Measurements from ENCODE around the gene NPAS3.

Gene NPAS3

DNA sequence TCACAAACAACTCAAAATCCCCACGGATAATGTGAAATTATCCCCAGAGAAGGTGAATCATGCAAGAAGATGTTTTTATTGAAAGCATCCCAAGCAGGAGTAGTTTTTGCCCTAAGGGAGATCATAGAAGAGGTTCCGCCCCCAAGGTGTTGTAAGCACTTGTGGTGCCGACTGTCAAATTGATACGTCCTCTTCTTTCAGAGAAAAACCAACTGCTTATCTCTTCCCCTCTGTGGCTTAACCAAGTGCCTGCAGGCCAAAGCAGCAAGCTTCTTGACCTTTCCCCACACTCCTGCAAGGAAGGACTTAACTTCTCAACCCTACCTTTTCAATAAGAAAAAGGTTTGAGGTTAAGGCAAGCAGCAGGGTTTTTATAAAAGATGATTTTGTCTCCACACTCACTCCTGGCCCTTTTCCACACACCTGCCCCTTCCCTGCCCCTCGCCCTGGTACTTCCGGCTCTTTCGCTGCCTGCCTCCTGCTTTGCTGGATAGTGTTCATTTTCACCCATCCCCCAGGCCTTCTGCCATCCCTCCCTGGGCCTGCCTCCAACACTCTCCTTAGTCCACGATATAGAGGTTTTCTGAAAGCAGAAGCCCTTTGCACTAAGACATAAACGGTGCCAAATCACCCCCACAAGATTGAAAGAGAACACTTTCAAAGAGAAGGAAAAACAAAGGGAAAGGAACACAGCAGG, 897.7 kb downstream of the NPAS3 start:
- no peak for DNase-seq
- H3K4me2 ChIP-seq (ENCODE audit: low read depth, low read length), result no peak overlapping the region
- H3K36me3 ChIP-seq (replicated peaks; ENCODE audit: insufficient read depth, low read length), result no peaks in the 10 kb centered on the region
- no peaks in the 10 kb centered on the region for H3K9me3 ChIP-seq (replicated peaks; ENCODE audit: insufficient read depth, low read length)
- H3K4me1 ChIP-seq (ENCODE audit: low read length), result no peaks in the 10 kb centered on the region
- no peak for TF ChIP-seq EZH2 (optimal IDR thresholded peaks at IDR 0.05; ENCODE audit: low read depth, low read length)
- no peak for TF ChIP-seq EZH2phosphoT487 (IDR thresholded peaks at IDR 0.05; ENCODE audit: low read length)
- TF ChIP-seq, protein P1, sequence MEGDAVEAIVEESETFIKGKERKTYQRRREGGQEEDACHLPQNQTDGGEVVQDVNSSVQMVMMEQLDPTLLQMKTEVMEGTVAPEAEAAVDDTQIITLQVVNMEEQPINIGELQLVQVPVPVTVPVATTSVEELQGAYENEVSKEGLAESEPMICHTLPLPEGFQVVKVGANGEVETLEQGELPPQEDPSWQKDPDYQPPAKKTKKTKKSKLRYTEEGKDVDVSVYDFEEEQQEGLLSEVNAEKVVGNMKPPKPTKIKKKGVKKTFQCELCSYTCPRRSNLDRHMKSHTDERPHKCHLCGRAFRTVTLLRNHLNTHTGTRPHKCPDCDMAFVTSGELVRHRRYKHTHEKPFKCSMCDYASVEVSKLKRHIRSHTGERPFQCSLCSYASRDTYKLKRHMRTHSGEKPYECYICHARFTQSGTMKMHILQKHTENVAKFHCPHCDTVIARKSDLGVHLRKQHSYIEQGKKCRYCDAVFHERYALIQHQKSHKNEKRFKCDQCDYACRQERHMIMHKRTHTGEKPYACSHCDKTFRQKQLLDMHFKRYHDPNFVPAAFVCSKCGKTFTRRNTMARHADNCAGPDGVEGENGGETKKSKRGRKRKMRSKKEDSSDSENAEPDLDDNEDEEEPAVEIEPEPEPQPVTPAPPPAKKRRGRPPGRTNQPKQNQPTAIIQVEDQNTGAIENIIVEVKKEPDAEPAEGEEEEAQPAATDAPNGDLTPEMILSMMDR (IDR thresholded peaks at IDR 0.05; ENCODE audit: low read length), result no peak
- no peak overlapping the region for H2AFZ ChIP-seq (ENCODE audit: low read length)
- no peaks in the 10 kb centered on the region for H3K79me2 ChIP-seq (ENCODE audit: low read length)
- H4K20me1 ChIP-seq (ENCODE audit: insufficient read depth, low read length), result no peaks in the 10 kb centered on the region
- H3K27ac ChIP-seq (ENCODE audit: low read length), result no peak overlapping the region
- no peak overlapping the region for H3K9ac ChIP-seq (ENCODE audit: low read length)
- H3F3A ChIP-seq (ENCODE audit: insufficient read depth, low read length), result no peaks in the 10 kb centered on the region
- no peaks in the 10 kb centered on the region for H3K27me3 ChIP-seq (replicated peaks; ENCODE audit: insufficient read depth, low read length)
- no peaks in the 10 kb centered on the region for H3K9me2 ChIP-seq (replicated peaks; ENCODE audit: insufficient read depth, low read length)
- H3K4me3 ChIP-seq (ENCODE audit: low read length), result no peak overlapping the region

DNA sequence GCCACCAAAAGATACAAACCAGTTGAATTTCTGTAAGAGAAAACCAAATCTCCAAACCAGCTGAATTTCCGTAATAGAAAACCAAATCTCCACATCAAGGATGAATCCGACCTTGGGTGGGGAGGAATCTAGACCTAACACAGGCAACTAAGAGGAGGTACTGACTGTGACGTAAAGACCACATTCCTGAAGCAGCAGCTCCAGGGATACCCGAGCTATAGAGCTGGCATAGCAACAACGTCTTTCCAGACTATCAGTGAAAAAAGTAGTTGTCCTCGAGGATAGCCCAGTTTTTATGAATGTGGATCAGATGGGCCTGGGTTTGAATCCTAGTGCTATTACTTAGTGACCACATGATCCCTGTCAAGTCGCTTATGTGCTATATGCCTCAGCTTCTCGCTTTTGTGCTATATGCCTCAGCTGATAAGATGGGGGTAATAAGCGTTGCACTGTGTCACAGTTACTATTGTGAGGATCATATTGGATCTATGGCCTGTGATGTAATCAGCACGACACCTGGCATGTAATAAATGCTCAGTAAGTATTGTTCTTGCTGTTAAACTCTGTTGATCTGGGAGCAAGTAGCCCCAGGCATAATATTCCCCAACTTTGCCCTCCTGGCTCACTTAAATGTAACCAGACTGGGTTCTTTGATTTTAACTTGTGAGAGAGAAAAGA, 898.4 kb downstream of the NPAS3 start:
- Histone ChIP-seq H2AFZ (ENCODE audit: low read length) (no peak overlapping the region), H3K79me2 (ENCODE audit: low read length) (no peaks in the 10 kb centered on the region), H3K9me2 (replicated peaks; ENCODE audit: insufficient read depth, low read length) (no peaks in the 10 kb centered on the region), H4K20me1 (ENCODE audit: insufficient read depth, low read length) (no peaks in the 10 kb centered on the region), H3K9me3 (replicated peaks; ENCODE audit: insufficient read depth, low read length) (no peaks in the 10 kb centered on the region), H3K4me2 (ENCODE audit: low read depth, low read length) (no peak overlapping the region), H3K27ac (ENCODE audit: low read length) (no peak overlapping the region), H3K4me1 (ENCODE audit: low read length) (no peaks in the 10 kb centered on the region), H3K36me3 (replicated peaks; ENCODE audit: insufficient read depth, low read length) (no peaks in the 10 kb centered on the region), H3K27me3 (replicated peaks; ENCODE audit: insufficient read depth, low read length) (no peaks in the 10 kb centered on the region), H3K9ac (ENCODE audit: low read length) (no peak overlapping the region), H3F3A (ENCODE audit: insufficient read depth, low read length) (no peaks in the 10 kb centered on the region), H3K4me3 (ENCODE audit: low read length) (no peak overlapping the region)
- TF ChIP-seq, protein P1 (IDR thresholded peaks at IDR 0.05; ENCODE audit: low read length), result no peak
- TF ChIP-seq EZH2phosphoT487 (IDR thresholded peaks at IDR 0.05; ENCODE audit: low read length) (no peak), EZH2 (optimal IDR thresholded peaks at IDR 0.05; ENCODE audit: low read depth, low read length) (no peak)
- no peak for DNase-seq

DNA sequence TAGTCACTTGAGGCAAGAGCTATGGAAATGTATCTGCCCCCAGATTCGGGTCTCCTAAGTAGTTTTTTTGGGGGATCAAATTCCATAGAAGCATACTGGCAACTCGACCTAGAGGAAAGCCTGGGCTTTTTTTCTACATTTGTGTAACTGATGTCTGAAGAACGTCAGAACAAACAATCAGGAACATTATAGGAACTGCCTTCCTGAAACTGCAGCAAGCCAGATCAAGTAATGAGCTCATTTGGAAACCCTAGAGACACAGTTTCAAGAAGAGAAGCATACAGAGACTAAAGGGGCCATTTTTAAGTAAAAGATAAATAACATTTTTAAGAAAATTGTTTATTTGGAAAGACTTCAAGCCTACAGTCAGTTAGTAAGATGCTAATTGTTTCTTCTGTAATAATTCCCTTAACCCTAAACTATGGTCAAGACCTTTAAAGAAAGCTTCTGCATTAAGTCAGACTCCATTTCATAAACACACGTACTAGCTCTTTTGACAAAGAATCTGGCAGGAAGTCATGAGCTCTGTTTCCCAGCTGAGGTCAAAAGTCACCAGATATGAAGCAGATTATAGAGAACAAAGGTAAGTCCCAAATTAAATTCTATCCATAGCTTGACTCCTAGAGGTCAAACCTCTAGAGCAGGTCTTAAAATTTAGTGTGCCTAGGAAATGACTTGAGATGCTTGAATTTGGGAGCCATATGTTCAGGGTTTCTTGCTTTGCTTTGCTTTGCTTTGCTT, 899.4 kb downstream of the NPAS3 start:
- H3K9me3 ChIP-seq (replicated peaks; ENCODE audit: insufficient read depth, low read length), result no peaks in the 10 kb centered on the region
- H3K27me3 ChIP-seq (replicated peaks; ENCODE audit: insufficient read depth, low read length), result no peaks in the 10 kb centered on the region
- H3K36me3 ChIP-seq (replicated peaks; ENCODE audit: insufficient read depth, low read length), result no peaks in the 10 kb centered on the region
- H3K4me1 ChIP-seq (ENCODE audit: low read length), result no peaks in the 10 kb centered on the region
- H3K4me2 ChIP-seq (ENCODE audit: low read depth, low read length), result no peak overlapping the region
- no peak overlapping the region for H3K9ac ChIP-seq (ENCODE audit: low read length)
- DNase-seq, result no peak
- no peak for TF ChIP-seq EZH2phosphoT487 (IDR thresholded peaks at IDR 0.05; ENCODE audit: low read length)
- TF ChIP-seq, protein P1 (IDR thresholded peaks at IDR 0.05; ENCODE audit: low read length), result no peak
- no peak for TF ChIP-seq EZH2 (optimal IDR thresholded peaks at IDR 0.05; ENCODE audit: low read depth, low read length)
- no peaks in the 10 kb centered on the region for H3K79me2 ChIP-seq (ENCODE audit: low read length)
- H3K4me3 ChIP-seq (ENCODE audit: low read length), result no peak overlapping the region
- H2AFZ ChIP-seq (ENCODE audit: low read length), result no peak overlapping the region
- H3K9me2 ChIP-seq (replicated peaks; ENCODE audit: insufficient read depth, low read length), result no peaks in the 10 kb centered on the region
- H3F3A ChIP-seq (ENCODE audit: insufficient read depth, low read length), result no peaks in the 10 kb centered on the region
- no peak overlapping the region for H3K27ac ChIP-seq (ENCODE audit: low read length)
- no peaks in the 10 kb centered on the region for H4K20me1 ChIP-seq (ENCODE audit: insufficient read depth, low read length)
